Measurements from ENCODE around the gene SLC36A3. TPM values are rescaled to one million over a fixed set of nuclear protein-coding genes. Genes with fewer than 3 reads are reported as not detected.

The SLC36A3 gene
- total RNA-seq, 2 experiments from 2014 or later = not detected

Other genes starting within 250 kb of the SLC36A3 start
- gene TNIP1, start 222.7 kb downstream of the SLC36A3 start, total RNA-seq = 100 to 1,000 TPM; 197 to 206 TPM
- 100 to 1,000 TPM; 480 to 490 TPM for gene ANXA6, start 146.0 kb downstream of the SLC36A3 start, total RNA-seq
- 10 to 100 TPM; 36.6 to 38.7 TPM for gene CCDC69, start 79.7 kb downstream of the SLC36A3 start, total RNA-seq
- gene GM2A, start 50.6 kb downstream of the SLC36A3 start, total RNA-seq = 10 to 100 TPM; 12.8 to 14.9 TPM
- not detected for gene SLC36A2, start 43.8 kb upstream of the SLC36A3 start, total RNA-seq
- gene SLC36A1, start 143.8 kb upstream of the SLC36A3 start, total RNA-seq = 1 to 10 TPM; 6.3 to 6.4 TPM